ENCODE measurements around the gene GPR158.

Gene GPR158

GRCh38 chr10:25405871-25406270 is 231.1 kb downstream of the GPR158 start:
- DNase-seq, result no peak

GRCh38 chr10:25417611-25418010 is 242.8 kb downstream of the GPR158 start:
- no peak for DNase-seq

- DNase-seq, result no peak
These were observed 251.0 kb downstream of the GPR158 start for GRCh38 chr10:25425776-25426175.

GRCh38 chr10:25436431-25436830 is 261.6 kb downstream of the GPR158 start:
- DNase-seq, result no peak

GRCh38 chr10:25441270-25441669 is 266.5 kb downstream of the GPR158 start:
- DNase-seq, result no peak

- DNase-seq, result no peak
These were observed 269.5 kb downstream of the GPR158 start for GRCh38 chr10:25444266-25444665.

GRCh38 chr10:25451401-25451800 is 276.6 kb downstream of the GPR158 start:
- DNase-seq, result no peak

GRCh38 chr10:25453619-25454018 is 278.8 kb downstream of the GPR158 start:
- DNase-seq, result no peak

- no peak for DNase-seq
These were observed 281.3 kb downstream of the GPR158 start for GRCh38 chr10:25455980-25456567.

- DNase-seq, result no peak
These were observed 282.8 kb downstream of the GPR158 start for GRCh38 chr10:25457552-25457951.

GRCh38 chr10:25465582-25466372 is 291.0 kb downstream of the GPR158 start:
- DNase-seq, result no peak

- DNase-seq, result no peak
These were observed 293.1 kb downstream of the GPR158 start for GRCh38 chr10:25467881-25468280.

GRCh38 chr10:25481467-25481866 is 306.7 kb downstream of the GPR158 start:
- DNase-seq, result no peak

GRCh38 chr10:25483999-25484398 is 309.2 kb downstream of the GPR158 start:
- DNase-seq, result no peak

- DNase-seq, result no peak
These were observed 312.5 kb downstream of the GPR158 start for GRCh38 chr10:25487266-25487665.

- no peak for DNase-seq
These were observed 317.2 kb downstream of the GPR158 start for GRCh38 chr10:25492040-25492439.

GRCh38 chr10:25492680-25493079 is 317.9 kb downstream of the GPR158 start:
- no peak for DNase-seq

- DNase-seq, result no peak
These were observed 318.5 kb downstream of the GPR158 start for GRCh38 chr10:25493122-25493893.

- DNase-seq, result no peak
These were observed 322.4 kb downstream of the GPR158 start for GRCh38 chr10:25497246-25497645.

GRCh38 chr10:25498645-25499044 is 323.8 kb downstream of the GPR158 start:
- DNase-seq, result no peak

- DNase-seq, result no peak
These were observed 327.1 kb downstream of the GPR158 start for GRCh38 chr10:25501912-25502311.

GRCh38 chr10:25502453-25502852 is 327.7 kb downstream of the GPR158 start:
- no peak for DNase-seq

- DNase-seq, result no peak
These were observed 329.5 kb downstream of the GPR158 start for GRCh38 chr10:25504306-25504705.

GRCh38 chr10:25504838-25505237 is 330.0 kb downstream of the GPR158 start:
- no peak for DNase-seq

Data from stimulated activated CD4-positive, alpha-beta T cell treated with anti-CD3 and anti-CD28 coated beads, Interleukin-2, amount 100 ng/mL, for 48 hours (primary cell).